ENCODE data around the gene PPM1J. TPM values are rescaled to one million over a fixed set of nuclear protein-coding genes. Genes with fewer than 3 reads are reported as not detected.

Gene PPM1J
- total RNA-seq, 2 donors from 2014 or later, result 0.20 to 0.42 TPM

- Mint-ChIP-seq H3K36me3 (ENCODE audit: low read depth) (peaks cover 6% of the 10 kb centered on the region), H3K27ac (peak overlapping the region; percentile 16)
- no peak for ATAC-seq
Observed at GRCh38 chr1:112686835-112687234, 28.3 kb downstream of the PPM1J start.

GRCh38 chr1:112686417-112686816 lies 28.7 kb downstream of the PPM1J start:
- peak overlapping the region; percentile 16 for H3K27ac Mint-ChIP-seq

More at GRCh38 chr1:112686835-112687234, 28.3 kb downstream of the PPM1J start:
- H3K9me3 ChIP-seq (ENCODE audit: control insufficient read depth, low read length, poor library complexity, severe bottlenecking), result no peaks in the 10 kb centered on the region
- DNase-seq, result no peak
- Mint-ChIP-seq H3K4me3 (no peak overlapping the region), H3K4me1 (peaks cover 25% of the 10 kb centered on the region), H3K27me3 (no peaks in the 10 kb centered on the region)

GRCh38 chr1:112685913-112686312 lies 29.2 kb downstream of the PPM1J start:
- H3K36me3 Mint-ChIP-seq (ENCODE audit: low read depth), result peaks cover 3% of the 10 kb centered on the region
- no peak overlapping the region for H3K4me3 Mint-ChIP-seq
- H3K27ac Mint-ChIP-seq, result no peak overlapping the region
- no peaks in the 10 kb centered on the region for H3K9me3 ChIP-seq (ENCODE audit: control insufficient read depth, low read length, poor library complexity, severe bottlenecking)
- DNase-seq (no peak), ATAC-seq (no peak)
- H3K27me3 Mint-ChIP-seq, result no peaks in the 10 kb centered on the region
- peaks cover 23% of the 10 kb centered on the region for H3K4me1 Mint-ChIP-seq

More at GRCh38 chr1:112686417-112686816, 28.7 kb downstream of the PPM1J start:
- no peak for DNase-seq
- peaks cover 23% of the 10 kb centered on the region for H3K4me1 Mint-ChIP-seq
- peaks cover 3% of the 10 kb centered on the region for H3K36me3 Mint-ChIP-seq (ENCODE audit: low read depth)
- H3K9me3 ChIP-seq (ENCODE audit: control insufficient read depth, low read length, poor library complexity, severe bottlenecking), result no peaks in the 10 kb centered on the region
- no peaks in the 10 kb centered on the region for H3K27me3 Mint-ChIP-seq
- no peak for ATAC-seq
- no peak overlapping the region for H3K4me3 Mint-ChIP-seq

- no peak for ATAC-seq
- peak overlapping the region; percentile 12 for H3K27ac Mint-ChIP-seq
Observed at GRCh38 chr1:112678605-112679004, 36.5 kb downstream of the PPM1J start.

DNA sequence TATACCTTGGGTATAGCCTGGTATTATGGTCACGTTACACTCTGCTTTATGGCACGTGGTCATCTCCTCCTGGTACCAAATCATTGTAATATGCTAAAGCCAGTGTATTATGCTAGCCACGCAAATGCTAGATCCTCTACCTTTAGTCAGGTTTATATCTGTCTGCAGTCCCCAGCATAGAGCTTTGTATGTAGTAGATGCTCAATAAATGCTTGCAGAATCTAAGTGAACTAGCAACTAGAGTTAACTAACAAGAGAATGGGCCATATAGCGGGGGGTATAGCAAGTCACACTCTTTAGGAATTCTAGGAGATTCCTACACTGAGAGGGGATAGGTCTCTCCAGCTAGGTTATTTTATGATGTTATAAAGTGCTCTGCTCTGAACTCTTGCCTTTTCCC lies 37.6 kb downstream of the PPM1J start:
- ATAC-seq (no peak), DNase-seq (no peak)
- Mint-ChIP-seq H3K27me3 (no peaks in the 10 kb centered on the region), H3K36me3 (ENCODE audit: low read depth) (peaks cover 4% of the 10 kb centered on the region), H3K4me3 (no peak overlapping the region), H3K4me1 (peaks cover 54% of the 10 kb centered on the region), H3K27ac (no peak overlapping the region)
- no peaks in the 10 kb centered on the region for H3K9me3 ChIP-seq (ENCODE audit: control insufficient read depth, low read length, poor library complexity, severe bottlenecking)

More at GRCh38 chr1:112678605-112679004, 36.5 kb downstream of the PPM1J start:
- no peak for DNase-seq
- no peak overlapping the region for H3K4me3 Mint-ChIP-seq
- no peaks in the 10 kb centered on the region for H3K27me3 Mint-ChIP-seq
- H3K36me3 Mint-ChIP-seq (ENCODE audit: low read depth), result peaks cover 4% of the 10 kb centered on the region
- no peaks in the 10 kb centered on the region for H3K9me3 ChIP-seq (ENCODE audit: control insufficient read depth, low read length, poor library complexity, severe bottlenecking)
- peaks cover 47% of the 10 kb centered on the region for H3K4me1 Mint-ChIP-seq

GRCh38 chr1:112676543-112676942 lies 38.6 kb downstream of the PPM1J start:
- H3K9me3 ChIP-seq (ENCODE audit: control insufficient read depth, low read length, poor library complexity, severe bottlenecking), result no peaks in the 10 kb centered on the region
- Mint-ChIP-seq H3K27ac (peak overlapping the region; percentile 99), H3K27me3 (no peaks in the 10 kb centered on the region), H3K36me3 (ENCODE audit: low read depth) (peaks cover 4% of the 10 kb centered on the region), H3K4me3 (no peak overlapping the region), H3K4me1 (peaks cover 56% of the 10 kb centered on the region)
- DNase-seq (no peak), ATAC-seq (no peak)

GRCh38 chr1:112675728-112676381 lies 39.3 kb downstream of the PPM1J start:
- H3K36me3 Mint-ChIP-seq (ENCODE audit: low read depth), result peaks cover 6% of the 10 kb centered on the region
- H3K9me3 ChIP-seq (ENCODE audit: control insufficient read depth, low read length, poor library complexity, severe bottlenecking), result no peaks in the 10 kb centered on the region
- ATAC-seq (no peak), DNase-seq (no peak)
- peak overlapping the region; percentile 99 for H3K27ac Mint-ChIP-seq
- H3K27me3 Mint-ChIP-seq, result no peaks in the 10 kb centered on the region
- peak overlapping the region; percentile 85 for H3K4me3 Mint-ChIP-seq
- H3K4me1 Mint-ChIP-seq, result peaks cover 57% of the 10 kb centered on the region

- H3K4me1 Mint-ChIP-seq, result peaks cover 57% of the 10 kb centered on the region
- peak overlapping the region; percentile 99 for H3K27ac Mint-ChIP-seq
- DNase-seq (peak; percentile 18 to 35 (median 25)), ATAC-seq (peak; percentile 40)
- H3K9me3 ChIP-seq (ENCODE audit: control insufficient read depth, low read length, poor library complexity, severe bottlenecking), result no peaks in the 10 kb centered on the region
- H3K36me3 Mint-ChIP-seq (ENCODE audit: low read depth), result peaks cover 6% of the 10 kb centered on the region
- H3K27me3 Mint-ChIP-seq, result no peaks in the 10 kb centered on the region
- H3K4me3 Mint-ChIP-seq, result peak overlapping the region; percentile 99
Observed at GRCh38 chr1:112674986-112675727, 40.0 kb downstream of the PPM1J start.

DNA sequence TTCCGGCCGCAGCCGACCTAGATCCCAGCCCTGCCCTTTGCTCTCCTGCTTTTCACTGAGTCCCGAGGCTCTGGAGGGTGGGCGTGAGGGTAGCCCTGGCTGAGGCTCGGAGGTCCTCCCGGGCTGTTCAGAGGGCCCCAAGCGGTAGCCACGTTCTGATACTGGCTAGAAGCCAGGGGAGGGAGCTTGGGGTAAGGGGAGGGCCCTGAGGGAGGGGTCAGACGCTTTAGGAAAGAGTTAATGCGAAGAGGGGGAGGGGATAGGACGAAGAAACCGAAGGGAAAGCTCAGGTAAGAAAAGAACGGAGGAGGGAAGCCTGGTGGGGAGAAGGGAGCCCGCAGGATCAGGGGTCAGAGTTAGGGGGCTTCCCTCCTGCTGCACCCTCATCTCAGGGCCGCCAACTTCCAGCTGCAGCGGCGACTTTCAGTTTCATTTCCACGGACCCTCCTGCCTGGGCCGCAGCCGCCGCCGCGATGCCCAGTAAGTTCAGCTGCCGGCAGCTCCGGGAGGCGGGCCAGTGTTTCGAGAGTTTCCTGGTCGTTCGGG lies 40.6 kb downstream of the PPM1J start, which contains the start of gene MOV10:
Gene MOV10, plus strand, starts transcription at position 220 of the 546 bp plus-strand sequence. Its CDS starts 254 bp downstream, at position 474.
- no peaks in the 10 kb centered on the region for H3K9me3 ChIP-seq (ENCODE audit: control insufficient read depth, low read length, poor library complexity, severe bottlenecking)
- peak; percentile 66 for ATAC-seq
- peak; percentile 27 to 46 (median 42) for DNase-seq
- Mint-ChIP-seq H3K4me3 (peak within 1 kb of the TSS; percentile 99), H3K36me3 (ENCODE audit: low read depth) (peaks cover 11% of the 10 kb centered on the region), H3K4me1 (peaks cover 57% of the 10 kb centered on the region), H3K27me3 (no peaks in the 10 kb centered on the region), H3K27ac (peak within 1 kb of the TSS; percentile 99)

DNA sequence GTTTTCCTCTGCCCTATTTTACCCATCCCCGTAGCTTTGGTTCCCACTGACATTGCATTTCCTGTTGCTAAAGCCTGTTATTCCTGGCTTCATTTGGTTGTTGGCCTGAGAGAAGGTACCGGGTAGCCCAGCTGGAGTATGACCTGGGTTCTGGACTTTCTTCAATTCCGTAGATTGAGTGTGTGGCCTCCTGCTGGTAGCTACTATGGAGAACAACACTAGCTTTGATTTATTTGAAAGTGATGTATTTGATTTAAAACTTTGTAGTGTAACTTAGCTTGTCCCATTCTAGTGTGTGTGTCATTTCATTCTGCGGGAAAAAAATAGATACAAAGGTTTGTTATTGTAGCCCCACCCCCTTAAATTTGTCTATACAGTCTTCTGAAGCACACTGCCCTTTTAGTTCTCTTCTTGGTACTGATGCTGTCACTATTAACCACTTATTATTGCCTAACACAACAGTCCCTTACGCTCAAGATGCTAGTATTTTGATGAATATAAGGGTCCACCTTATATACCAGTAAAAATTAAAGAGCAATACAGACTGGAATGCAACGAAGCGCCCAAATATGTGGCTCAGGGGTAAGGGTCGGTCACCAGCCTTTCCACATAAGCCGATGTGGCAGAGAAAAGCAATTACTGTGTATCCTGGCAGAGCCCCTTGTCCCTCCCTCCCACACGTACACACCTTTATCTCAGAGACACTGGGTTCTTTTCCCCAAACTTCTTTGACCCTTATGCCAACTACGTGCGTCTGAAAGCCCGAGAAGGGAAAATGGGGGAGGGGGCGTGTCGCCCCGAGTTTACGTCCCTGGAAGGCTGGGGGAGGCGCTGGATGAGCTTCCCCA lies 41.3 kb downstream of the PPM1J start:
- Mint-ChIP-seq H3K4me1 (peaks cover 53% of the 10 kb centered on the region), H3K4me3 (peak overlapping the region; percentile 99), H3K27me3 (no peaks in the 10 kb centered on the region), H3K27ac (peak overlapping the region; percentile 99), H3K36me3 (ENCODE audit: low read depth) (peaks cover 9% of the 10 kb centered on the region)
- peak; percentile 47 for ATAC-seq
- no peaks in the 10 kb centered on the region for H3K9me3 ChIP-seq (ENCODE audit: control insufficient read depth, low read length, poor library complexity, severe bottlenecking)
- DNase-seq, result no peak

DNA sequence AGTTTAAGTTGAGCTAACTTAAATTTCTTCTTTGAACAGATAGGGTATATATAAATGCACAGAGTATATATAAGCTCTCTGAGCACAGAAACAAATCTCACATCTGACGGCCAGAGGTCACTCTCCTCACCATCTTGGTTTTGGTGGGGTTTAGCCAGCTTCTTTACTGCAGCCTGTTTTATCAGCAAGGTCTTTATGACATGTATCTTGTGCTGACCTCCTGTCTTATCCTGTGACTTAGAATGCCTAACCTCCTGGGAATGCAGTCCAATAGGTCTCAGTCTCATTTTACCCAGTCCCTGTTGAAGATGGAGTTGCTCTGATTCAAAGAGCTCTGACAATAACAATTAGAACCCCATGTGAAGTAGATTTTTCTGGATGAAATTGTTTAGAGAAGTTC lies 42.3 kb downstream of the PPM1J start:
- no peaks in the 10 kb centered on the region for H3K27me3 Mint-ChIP-seq
- DNase-seq, result no peak
- ATAC-seq, result no peak
- peaks cover 54% of the 10 kb centered on the region for H3K4me1 Mint-ChIP-seq
- peak overlapping the region; percentile 39 for H3K4me3 Mint-ChIP-seq
- no peaks in the 10 kb centered on the region for H3K9me3 ChIP-seq (ENCODE audit: control insufficient read depth, low read length, poor library complexity, severe bottlenecking)
- H3K36me3 Mint-ChIP-seq (ENCODE audit: low read depth), result peaks cover 7% of the 10 kb centered on the region
- peak overlapping the region; percentile 99 for H3K27ac Mint-ChIP-seq

DNA sequence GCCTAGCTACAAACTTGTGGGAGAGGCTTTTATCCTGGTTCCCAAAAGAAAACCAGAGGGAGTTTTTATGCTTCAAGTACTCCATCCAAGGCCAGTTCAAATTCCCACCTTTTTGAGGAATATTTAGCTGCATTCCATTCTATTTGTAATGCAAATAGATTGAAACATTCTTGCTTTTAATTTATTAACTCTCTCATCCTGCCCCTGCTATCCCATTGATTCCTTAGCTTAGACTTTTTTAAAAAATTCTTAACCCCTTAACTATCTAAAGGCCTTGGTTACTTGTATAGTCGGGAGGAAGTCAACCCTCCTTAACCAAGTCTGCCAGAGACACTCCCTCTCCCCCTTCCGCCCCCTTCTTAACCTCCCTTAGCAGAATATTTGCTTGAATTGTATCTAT lies 43.1 kb downstream of the PPM1J start:
- H3K27me3 Mint-ChIP-seq, result no peaks in the 10 kb centered on the region
- no peak for DNase-seq
- no peak overlapping the region for H3K4me3 Mint-ChIP-seq
- no peak for ATAC-seq
- peak overlapping the region; percentile 99 for H3K27ac Mint-ChIP-seq
- peaks cover 47% of the 10 kb centered on the region for H3K4me1 Mint-ChIP-seq
- no peaks in the 10 kb centered on the region for H3K9me3 ChIP-seq (ENCODE audit: control insufficient read depth, low read length, poor library complexity, severe bottlenecking)
- peaks cover 9% of the 10 kb centered on the region for H3K36me3 Mint-ChIP-seq (ENCODE audit: low read depth)

Data from T-helper 17 cell (primary cell).